Activated CD8-positive, alpha-beta memory T cell treated with anti-CD3 and anti-CD28 coated beads, Interleukin-2, amount 50 U/mL, for 1 hour (primary cell): ENCODE data around the gene RRAGC.

Experiments
- DNase-seq: peaks from one replicate; pipeline ENCODE4 v3.0.0-alpha.2; 2020; ENCODE audit errors: extremely low read depth

The RRAGC gene

GRCh38 chr1:38859561-38860453 lies at the start of gene RRAGC:
Gene RRAGC (minus strand): TSS chr1:38859772. CDS start chr1:38859646, 126 bp downstream.
- peak; percentile 94 for DNase-seq

- DNase-seq: no peak
Measured at GRCh38 chr1:38908821-38909220, 49.2 kb upstream of the RRAGC start.

- no peak for DNase-seq
Measured at GRCh38 chr1:38905985-38906384, 46.4 kb upstream of the RRAGC start.

- no peak for DNase-seq
Measured at GRCh38 chr1:38899560-38899959, 40.0 kb upstream of the RRAGC start.

- DNase-seq: no peak
Measured at GRCh38 chr1:38898653-38899230, 39.2 kb upstream of the RRAGC start.

GRCh38 chr1:38896169-38896568 lies 36.6 kb upstream of the RRAGC start:
- DNase-seq: no peak

- no peak for DNase-seq
Measured at GRCh38 chr1:38892976-38893375, 33.4 kb upstream of the RRAGC start.

- DNase-seq: no peak
Measured at GRCh38 chr1:38891753-38892152, 32.2 kb upstream of the RRAGC start.

- no peak for DNase-seq
Measured at GRCh38 chr1:38889589-38889988, 30.0 kb upstream of the RRAGC start.

GRCh38 chr1:38888423-38889333 lies 29.1 kb upstream of the RRAGC start:
- no peak for DNase-seq

- no peak for DNase-seq
Measured at GRCh38 chr1:38885092-38885491, 25.5 kb upstream of the RRAGC start.

- no peak for DNase-seq
Measured at GRCh38 chr1:38881487-38881886, 21.9 kb upstream of the RRAGC start, which contains the start of gene GJA9. Gene GJA9 (minus strand): TSS chr1:38881587. CDS start chr1:38876098, 5,489 bp downstream.

- no peak for DNase-seq
Measured at GRCh38 chr1:38875811-38876210, 16.2 kb upstream of the RRAGC start.

- peak; percentile 85 for DNase-seq
Measured at GRCh38 chr1:38873027-38873969, 13.7 kb upstream of the RRAGC start, which contains the start of gene MYCBP. Gene MYCBP (minus strand): TSS chr1:38873348. CDS start chr1:38873305, 43 bp downstream.

GRCh38 chr1:38872401-38873026 lies 12.9 kb upstream of the RRAGC start:
- no peak for DNase-seq

GRCh38 chr1:38870996-38871395 lies 11.4 kb upstream of the RRAGC start:
- DNase-seq: no peak

GRCh38 chr1:38867208-38867607 lies 7.6 kb upstream of the RRAGC start:
- DNase-seq: no peak

- no peak for DNase-seq
Measured at GRCh38 chr1:38865112-38865715, 5.6 kb upstream of the RRAGC start.

GRCh38 chr1:38860454-38860795 lies 853 bp upstream of the RRAGC start:
- DNase-seq: no peak
